K562 (cell line): ENCODE measurements around the gene PABPC1L. TPM values are rescaled to one million over a fixed set of nuclear protein-coding genes. Genes with fewer than 3 reads are reported as not detected.

Source experiments
- ARID4B ChIP-seq: sonication (generic); formaldehyde crosslinking; IDR thresholded peaks from 2 replicates; pipeline ENCODE4 v1.8.0; 2022; ENCODE audit warnings: mild to moderate bottlenecking, missing genetic modification reagents
- ATF3 ChIP-seq, 2 experiments: fragments of 450-650 bp in 1 of 2; sonication (generic) in 1 of 2; formaldehyde crosslinking in 1 of 2; IDR thresholded peaks in 1 of 2; conservative IDR thresholded peaks in 1 of 2; 2 replicates each; pipeline versions ENCODE4 v1.6.1 to v1.8.1; 2016 to 2023; ENCODE audit warnings: mild to moderate bottlenecking in 2 of 2, moderate library complexity in 2 of 2, inconsistent platforms in 1 of 2, missing genetic modification reagents in 1 of 2
- CBFA2T3 ChIP-seq: fragments of 450-650 bp; IDR thresholded peaks from 2 replicates; pipeline ENCODE4 v1.6.1; 2017
- CUX1 ChIP-seq: fragments of 200-800 bp; sonication (Bioruptor generic); IDR thresholded peaks from 2 replicates; pipeline ENCODE4 v1.6.1; 2016; ENCODE audit warnings: missing genetic modification characterization, missing compliant biosample characterization
- KLF10 ChIP-seq: fragments of 250-450 bp; sonication (Bioruptor Pico); IDR thresholded peaks from 2 replicates; pipeline ENCODE4 v1.6.1; 2021; ENCODE audit warnings: matching md5 sums
- USF1 ChIP-seq: sonication (generic); formaldehyde crosslinking; IDR thresholded peaks from 2 replicates; pipeline ENCODE4 v1.9.0; 2022; ENCODE audit warnings: mild to moderate bottlenecking, missing genetic modification reagents
- polyA plus RNA-seq, 8 experiments: library from polyadenylated mRNA; depleted of rRNA in 4 of 8; stranded (reverse) in 5 of 8; unstranded in 3 of 8; fragments of >200 nt; fragmentation: Nextera tagmentation in 2 of 8; fragmentation: Illumina TruSeq in 1 of 8; extraction: Ambion mirVana in 2 of 8; extraction: Trizol in 1 of 8; gene quantifications; 2 replicates each; pipeline versions ENCODE4 v1.2.1 to v1.2.3, GENCODE V29; 2011 to 2014; ENCODE audit warnings: inconsistent platforms in 1 of 8, missing spikeins in 1 of 8
- total RNA-seq, 7 experiments: library from RNA; depleted of rRNA in 6 of 7; stranded (reverse); fragments of >200 nt in 6 of 7; fragmentation: Illumina TruSeq in 2 of 7; extraction: Trizol in 2 of 7; gene quantifications; 2 replicates each; pipeline versions ENCODE4 v1.2.1 to v1.2.3, GENCODE V29; 2011 to 2021; ENCODE audit warnings: low replicate concordance in 1 of 7
- TF ChIP-seq, protein P1 (sequence below): fragments of 450-650 bp; formaldehyde crosslinking; IDR thresholded peaks from 2 replicates; pipeline ENCODE4 v1.4.0; 2020; ENCODE audit warnings: mild to moderate bottlenecking, moderate library complexity
- TF ChIP-seq, protein P2 (sequence below): fragments of 200-800 bp; sonication (Bioruptor generic); IDR thresholded peaks from 2 replicates; pipeline ENCODE4 v1.6.1; 2017; ENCODE audit warnings: missing genetic modification characterization, missing compliant biosample characterization
- TF ChIP-seq, protein P3 (sequence below): fragments of 250-450 bp; sonication (Bioruptor Pico); IDR thresholded peaks from 2 replicates; pipeline ENCODE4 v1.5.1; 2021; ENCODE audit warnings: mild to moderate bottlenecking

Gene PABPC1L
- total and polyA plus RNA-seq, 9 of the 15 experiments (the other 6 are each of a cell fraction or from before 2014, with no cell fraction given): 6.0 to 90.3 (median 15.8) TPM

DNA sequence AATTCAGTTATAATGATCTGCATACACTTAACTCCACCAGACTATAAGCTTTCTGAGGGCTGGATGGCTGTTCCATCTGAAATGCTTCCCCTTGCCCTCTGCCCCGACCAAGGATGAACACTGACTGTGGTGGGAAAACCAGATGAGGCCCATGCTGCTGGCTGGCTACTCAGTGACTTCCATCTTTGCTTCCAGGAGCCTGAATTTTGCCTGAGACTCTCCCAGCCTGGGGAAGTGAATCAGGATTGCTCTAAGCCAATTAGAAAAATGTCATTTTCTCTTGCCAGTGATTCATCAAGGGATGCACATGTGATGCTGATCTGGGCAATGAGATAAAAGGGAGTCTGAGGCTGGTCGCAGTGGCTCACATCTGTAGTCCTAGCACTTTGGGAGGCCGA is 52.0 kb downstream of the PABPC1L start (continued):
- no peak for TF ChIP-seq ARID4B
- no peak for TF ChIP-seq KLF10 (CRISPR knock-in tag)
- TF ChIP-seq, protein P1, sequence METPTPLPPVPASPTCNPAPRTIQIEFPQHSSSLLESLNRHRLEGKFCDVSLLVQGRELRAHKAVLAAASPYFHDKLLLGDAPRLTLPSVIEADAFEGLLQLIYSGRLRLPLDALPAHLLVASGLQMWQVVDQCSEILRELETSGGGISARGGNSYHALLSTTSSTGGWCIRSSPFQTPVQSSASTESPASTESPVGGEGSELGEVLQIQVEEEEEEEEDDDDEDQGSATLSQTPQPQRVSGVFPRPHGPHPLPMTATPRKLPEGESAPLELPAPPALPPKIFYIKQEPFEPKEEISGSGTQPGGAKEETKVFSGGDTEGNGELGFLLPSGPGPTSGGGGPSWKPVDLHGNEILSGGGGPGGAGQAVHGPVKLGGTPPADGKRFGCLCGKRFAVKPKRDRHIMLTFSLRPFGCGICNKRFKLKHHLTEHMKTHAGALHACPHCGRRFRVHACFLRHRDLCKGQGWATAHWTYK: no peak
- TF ChIP-seq ATF3 (IDR thresholded peaks at IDR 0.05): peak; percentile 26; the same call in 1 of the 2 replicates
- no peak for TF ChIP-seq ATF3 (CRISPR knock-in tag; conservative IDR thresholded peaks at IDR 0.05)
- TF ChIP-seq USF1 (CRISPR knock-in tag): peak; percentile 74
- peak; percentile 17 for TF ChIP-seq CBFA2T3
- no peak for TF ChIP-seq CUX1 (CRISPR knock-in tag)
- TF ChIP-seq, protein P2, sequence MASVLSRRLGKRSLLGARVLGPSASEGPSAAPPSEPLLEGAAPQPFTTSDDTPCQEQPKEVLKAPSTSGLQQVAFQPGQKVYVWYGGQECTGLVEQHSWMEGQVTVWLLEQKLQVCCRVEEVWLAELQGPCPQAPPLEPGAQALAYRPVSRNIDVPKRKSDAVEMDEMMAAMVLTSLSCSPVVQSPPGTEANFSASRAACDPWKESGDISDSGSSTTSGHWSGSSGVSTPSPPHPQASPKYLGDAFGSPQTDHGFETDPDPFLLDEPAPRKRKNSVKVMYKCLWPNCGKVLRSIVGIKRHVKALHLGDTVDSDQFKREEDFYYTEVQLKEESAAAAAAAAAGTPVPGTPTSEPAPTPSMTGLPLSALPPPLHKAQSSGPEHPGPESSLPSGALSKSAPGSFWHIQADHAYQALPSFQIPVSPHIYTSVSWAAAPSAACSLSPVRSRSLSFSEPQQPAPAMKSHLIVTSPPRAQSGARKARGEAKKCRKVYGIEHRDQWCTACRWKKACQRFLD (CRISPR knock-in tag): no peak
- TF ChIP-seq, protein P3, sequence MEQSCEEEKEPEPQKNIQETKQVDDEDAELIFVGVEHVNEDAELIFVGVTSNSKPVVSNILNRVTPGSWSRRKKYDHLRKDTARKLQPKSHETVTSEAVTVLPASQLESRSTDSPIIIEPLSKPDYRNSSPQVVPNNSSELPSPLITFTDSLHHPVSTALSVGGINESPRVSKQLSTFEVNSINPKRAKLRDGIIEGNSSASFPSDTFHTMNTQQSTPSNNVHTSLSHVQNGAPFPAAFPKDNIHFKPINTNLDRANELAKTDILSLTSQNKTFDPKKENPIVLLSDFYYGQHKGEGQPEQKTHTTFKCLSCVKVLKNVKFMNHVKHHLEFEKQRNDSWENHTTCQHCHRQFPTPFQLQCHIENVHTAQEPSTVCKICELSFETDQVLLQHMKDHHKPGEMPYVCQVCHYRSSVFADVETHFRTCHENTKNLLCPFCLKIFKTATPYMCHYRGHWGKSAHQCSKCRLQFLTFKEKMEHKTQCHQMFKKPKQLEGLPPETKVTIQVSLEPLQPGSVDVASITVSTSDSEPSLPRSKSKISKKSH (CRISPR knock-in tag): no peak
